ENCODE measurements around the gene LYAR.

The LYAR gene

DNA sequence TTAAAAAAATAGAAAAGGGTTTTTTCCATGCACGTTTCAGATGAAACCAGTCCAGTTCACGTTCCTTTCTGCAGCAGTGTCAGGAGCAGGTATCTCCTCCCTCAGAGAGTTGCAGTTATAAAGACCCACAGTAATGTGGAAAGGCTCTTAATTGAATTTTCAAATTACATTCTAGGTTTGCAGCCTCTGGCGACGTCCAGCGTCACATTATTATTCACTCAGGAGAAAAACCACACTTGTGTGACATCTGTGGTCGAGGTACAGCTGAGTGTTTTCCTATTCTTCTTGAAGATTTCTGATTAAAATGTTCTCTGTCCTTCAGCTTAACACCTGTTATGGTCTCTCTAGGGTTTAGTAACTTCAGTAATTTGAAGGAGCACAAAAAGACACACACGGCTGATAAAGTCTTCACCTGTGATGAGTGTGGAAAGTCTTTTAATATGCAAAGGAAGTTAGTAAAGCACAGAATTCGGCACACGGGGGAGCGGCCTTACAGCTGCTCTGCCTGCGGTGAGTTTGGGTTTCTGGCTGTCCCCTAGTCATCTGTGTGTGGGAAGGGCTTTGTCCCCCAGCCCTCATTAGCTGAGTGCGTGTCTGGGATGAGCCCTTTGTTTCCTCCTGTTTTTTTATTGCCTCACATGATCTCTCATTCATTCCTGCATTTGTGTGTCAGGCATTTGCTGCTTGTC lies 25.7 kb upstream of the LYAR start:
- no peak for DNase-seq

DNA sequence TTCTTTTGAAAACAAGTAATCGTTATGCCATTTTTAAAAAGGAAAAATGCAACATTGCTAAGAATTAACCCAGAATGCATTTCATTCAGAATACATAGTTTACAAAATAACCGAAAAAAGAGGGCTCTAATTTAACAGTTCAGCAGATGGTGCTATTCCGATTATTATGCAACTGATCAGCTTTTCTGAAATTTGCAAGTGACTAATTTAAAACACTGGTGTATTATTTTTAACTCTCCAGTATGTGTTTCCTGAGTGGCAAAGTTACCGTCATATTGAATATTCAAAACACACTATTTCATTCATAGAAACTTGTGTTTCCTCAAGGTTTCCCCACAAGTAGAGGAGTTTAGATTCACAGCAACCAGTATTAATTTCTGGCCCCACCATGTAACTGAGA lies 21.2 kb upstream of the LYAR start:
- no peak for DNase-seq

DNA sequence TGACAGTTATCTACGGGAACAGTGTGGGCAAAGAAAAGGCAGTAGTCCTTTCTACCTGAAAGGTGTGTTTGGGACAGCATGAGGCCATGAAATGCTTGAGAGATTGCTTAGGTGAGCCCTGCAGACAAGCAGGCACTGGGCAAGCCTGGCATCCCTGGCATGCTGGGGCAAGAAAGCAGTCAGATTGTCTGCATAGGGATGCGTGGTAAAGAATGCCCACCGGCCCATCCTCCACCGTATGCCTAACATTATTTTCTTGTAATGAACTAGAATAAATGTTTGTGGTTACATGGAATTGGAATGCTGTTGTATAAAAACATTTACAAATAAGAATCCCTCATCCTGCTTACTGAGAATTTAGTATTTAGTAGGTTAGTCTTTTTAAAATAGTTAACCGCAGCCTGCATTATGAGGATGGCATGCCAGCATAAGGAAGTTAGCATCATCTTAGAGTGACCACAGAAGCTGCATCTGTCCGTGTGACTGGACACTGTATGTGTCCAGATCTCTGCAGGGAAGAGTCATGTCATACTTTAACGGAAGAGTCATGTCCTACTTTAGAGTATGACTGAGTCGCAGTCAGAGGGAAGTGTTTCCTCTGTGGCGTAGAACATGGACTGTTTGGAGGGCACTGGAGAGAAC lies 19.0 kb upstream of the LYAR start:
- DNase-seq = no peak

DNA sequence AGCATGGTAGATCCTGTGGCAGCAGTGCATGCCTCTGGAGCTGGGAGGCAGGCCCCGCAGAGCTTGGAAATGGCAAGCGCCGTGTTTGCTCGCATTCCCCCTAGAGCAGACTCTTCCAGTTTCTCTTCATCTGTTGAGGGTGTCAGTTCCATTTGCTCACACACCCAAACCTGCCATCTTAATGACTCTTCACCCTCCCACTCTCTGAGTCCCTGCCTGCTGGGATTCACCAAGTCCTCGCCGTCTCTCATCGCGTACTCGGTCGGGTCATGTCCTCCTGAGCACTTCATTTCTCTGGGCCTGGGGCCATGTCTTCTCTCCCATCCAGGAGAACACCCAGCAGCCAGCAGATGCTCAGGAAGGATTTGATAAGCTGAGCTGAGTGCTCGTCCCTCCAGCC lies 17.0 kb upstream of the LYAR start:
- no peak for DNase-seq

DNA sequence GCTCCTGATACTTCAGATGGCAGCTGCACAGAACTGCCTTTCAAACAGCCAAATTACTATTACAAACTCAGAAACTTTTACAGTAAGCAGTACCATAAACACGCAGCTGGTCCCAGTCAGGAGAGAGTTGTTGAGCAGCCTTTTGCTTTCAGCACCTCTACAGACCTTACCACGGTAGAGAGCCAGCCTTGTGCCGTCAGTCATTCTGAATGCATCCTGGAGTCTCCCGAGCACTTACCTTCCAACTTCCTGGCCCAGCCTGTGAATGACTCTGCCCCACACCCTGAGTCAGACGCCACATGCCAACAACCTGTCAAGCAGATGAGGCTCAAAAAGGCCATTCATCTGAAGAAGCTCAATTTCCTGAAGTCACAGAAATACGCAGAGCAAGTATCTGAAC lies 12.5 kb upstream of the LYAR start:
- no peak for DNase-seq

DNA sequence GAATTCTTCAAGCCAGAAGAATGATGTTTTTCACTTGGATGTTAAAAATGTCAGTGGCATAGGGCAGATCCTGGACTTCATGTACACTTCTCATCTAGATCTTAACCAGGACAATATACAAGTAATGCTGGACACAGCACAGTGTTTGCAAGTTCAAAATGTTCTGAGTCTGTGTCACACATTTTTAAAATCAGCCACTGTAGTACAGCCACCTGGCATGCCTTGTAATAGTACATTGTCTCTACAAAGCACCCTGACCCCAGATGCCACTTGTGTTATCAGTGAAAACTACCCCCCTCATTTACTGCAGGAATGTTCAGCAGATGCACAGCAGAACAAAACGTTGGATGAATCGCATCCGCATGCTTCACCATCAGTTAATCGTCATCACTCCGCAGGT lies 12.0 kb upstream of the LYAR start:
- DNase-seq = no peak

DNA sequence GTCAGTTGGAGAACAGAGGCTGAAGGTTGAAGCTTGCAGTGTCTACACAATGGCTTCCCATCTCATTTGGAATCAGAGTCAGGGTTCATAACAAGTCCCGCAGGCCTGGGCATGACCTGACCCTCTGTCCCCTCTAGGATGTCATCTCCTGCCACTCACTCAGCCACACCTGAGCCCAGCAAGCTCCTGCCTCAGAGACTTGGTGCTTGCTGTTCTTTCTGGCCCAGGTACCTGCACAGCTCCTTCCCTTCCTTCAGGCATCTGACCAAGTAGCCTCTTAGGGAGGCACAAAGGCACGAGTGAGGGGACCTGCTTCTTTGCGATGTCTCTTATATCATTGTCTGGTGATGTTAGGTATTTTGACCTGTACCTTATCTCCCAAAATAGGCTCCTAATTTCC lies 9.1 kb upstream of the LYAR start:
- no peak for DNase-seq

DNA sequence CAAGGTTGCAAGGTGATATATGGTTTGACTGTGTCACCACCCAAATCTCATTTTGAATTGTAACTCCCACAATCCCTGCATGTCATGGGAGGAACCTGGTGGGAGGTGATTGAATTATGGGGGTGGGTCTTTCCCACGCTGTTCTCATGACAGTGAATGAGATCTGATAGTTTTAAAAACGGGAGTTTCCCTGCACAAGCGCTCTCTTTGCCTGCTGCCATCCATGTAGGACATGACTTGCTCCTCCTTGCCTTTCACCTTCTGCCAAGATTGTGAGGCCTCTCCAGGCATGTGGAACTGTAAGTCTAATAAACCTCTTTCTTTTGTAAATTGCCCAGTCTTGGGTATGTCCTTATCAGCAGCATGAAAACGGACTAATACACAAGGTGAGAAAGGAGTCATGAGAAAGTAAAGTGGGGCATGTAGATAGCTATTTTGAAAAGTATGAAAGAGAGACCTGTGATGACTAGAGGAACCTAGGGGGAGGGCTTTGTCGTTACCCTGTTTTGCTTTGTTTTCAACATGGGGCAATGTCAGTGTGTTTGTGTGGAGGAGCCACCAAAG lies 6.4 kb upstream of the LYAR start:
- DNase-seq = no peak

DNA sequence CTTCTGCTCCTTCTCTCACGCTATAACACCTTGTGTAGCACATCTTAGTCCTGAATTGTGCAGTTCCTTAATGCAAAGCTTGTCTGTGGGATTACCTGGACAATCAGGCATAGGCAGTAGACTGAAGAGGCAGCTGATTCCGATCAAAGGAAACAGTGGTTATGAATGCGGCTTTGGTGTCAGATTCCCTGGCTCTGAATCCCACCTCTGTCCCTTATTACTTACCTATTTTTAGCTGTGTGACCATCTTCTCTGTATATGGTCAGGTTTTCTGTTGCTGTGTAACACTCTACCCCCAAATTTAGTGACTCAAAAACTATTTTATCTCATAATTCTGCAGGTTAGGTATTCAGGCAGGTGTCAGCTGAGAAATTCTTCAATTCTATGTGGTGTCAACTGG lies 3.3 kb upstream of the LYAR start:
- no peak for DNase-seq

DNA sequence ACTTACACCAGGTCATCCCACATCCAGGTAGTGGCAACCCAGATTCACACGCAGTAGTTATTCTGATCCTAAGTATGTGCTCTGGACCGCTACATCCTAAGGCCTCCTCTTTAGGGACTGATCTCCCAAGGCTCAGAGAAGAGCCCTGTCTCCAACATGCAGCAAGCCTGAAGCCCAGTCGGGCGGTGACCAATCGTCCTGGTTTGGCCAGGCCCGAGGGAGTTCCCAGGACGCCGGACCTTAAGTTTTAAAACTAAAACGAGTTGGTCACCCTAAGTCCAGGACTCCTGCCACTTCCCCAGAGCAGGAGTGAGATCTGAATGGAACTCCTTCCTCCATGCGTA lies 385 bp downstream of the LYAR start:
- no peak for DNase-seq

DNA sequence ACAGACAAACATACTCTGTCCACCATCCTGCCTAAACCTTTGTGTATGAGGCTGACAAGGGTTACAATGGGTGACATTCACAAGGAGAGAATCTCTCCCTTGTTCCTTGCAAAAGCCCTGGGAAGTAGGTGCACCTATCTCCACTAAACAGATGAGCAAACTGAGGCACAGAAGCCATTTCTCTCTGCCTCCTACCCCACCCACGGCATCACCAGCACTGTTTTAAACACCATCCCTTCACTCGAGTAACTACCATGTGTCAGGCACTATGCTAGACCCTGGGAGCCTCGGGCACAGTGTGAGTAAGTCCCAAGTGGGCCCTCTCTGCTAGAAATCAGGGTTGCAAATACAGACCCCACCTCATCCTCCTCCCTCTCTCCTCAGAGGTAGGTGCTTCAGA lies 899 bp downstream of the LYAR start:
- DNase-seq = no peak

DNA sequence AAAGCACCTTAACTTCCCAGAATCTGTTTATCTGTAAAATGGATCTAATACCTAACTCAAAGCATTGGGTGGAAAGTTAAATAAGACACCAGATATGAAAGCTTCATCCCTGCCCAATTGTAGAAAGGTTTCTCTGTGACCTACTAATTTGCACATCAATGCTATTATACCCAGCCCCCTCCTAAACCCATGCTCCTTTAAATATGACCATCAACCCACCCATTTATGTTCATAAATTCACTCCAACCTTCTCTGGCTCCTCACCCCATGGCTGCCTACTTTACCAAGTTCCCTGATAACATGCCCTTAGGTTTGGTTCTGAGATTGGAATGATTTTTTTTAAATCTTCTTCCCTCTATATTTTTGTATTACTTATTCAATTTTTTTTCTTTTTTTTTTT lies 1.9 kb downstream of the LYAR start:
- DNase-seq = no peak

DNA sequence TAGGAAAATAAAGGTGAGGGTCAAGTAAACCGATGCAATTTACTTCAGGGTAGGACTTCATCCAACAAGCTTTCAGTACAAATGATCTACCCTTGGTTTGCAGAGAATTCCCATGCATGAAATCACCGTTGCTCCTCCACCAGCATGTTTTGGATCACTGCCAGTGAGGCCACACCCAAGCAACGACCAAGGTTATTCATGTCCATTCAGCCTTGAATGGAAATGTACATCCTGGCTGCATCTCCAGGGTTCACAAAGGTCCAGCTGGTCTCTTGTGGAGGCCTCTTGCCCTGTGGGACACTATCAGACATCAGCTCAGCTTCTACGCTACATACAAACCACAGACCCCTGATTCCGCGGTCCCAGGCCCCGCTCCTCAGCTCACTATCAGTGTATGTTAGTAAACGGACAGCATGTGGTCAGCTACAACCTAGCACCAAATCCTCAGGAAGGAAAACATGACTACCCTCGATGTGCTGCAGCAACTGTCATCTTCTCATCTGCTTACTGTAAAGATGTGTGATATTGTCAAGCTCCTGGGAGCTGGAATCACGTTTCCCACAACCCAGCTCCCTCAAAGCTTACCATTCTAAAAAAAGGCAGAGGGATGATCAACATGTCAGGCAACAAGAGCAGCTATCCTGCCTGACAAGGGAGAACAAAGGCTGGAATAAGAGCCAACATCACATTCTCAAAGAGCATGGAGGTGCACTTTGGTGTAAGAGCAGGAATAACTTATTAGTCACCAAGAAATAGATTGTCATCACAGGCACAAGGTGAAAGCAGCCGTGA lies 4.9 kb downstream of the LYAR start:
- no peak for DNase-seq

DNA sequence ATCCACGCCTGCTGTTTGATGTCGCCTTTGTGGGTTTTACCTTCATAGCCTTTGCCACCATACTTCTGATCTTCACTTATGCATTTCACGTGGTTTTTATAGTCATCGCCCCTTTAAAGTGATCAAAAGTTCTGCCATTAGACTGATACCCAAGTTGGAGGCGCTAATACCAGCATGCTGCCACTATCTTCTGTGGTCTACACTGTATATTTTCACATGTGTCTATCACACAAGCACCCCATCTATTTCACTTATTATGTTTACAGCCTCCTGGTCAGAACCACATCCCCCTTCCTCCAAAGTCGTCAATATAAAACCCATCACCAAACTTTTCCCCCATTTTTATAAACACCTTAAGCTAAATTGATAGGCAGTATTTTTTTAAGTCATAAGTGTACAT lies 8.2 kb downstream of the LYAR start:
- DNase-seq = no peak

DNA sequence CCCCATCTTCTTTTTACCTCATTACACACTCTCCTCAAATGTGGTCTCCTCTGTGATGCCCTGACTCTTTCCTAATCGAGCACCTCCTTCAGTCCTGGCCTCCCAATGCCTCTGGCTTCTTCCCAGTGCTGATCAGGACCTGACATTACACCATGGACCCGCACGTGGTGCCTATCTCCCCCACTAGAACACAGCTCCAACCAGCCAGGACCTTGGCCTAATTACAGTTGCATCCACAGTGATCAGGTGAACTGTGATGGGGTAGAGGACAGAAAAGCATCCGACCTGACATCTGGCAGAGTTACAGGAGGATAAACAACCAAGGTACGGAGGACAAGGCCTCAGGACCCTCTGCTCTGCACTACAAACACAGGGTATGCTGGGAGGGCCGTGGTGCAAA lies 12.4 kb downstream of the LYAR start:
- no peak for DNase-seq

DNA sequence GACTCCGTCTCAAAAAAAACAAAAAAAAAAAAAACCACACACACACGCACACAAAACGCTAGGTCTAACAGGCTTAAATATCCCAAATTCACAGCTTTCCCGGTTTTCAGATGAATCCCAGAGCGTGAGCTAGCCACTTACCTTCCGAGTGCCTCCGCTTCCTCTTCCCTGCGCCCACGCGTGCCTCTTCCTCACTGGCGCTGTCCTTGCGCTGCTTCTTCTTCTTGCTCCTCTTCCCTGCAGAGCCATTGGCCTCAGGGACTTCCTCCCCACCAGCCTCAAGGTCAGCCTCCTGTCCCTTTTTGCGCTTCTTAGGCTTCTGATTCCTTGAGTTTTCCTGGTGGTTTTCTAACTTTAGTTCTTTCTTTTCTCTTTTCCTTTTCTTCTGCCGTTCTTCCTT lies 15.7 kb downstream of the LYAR start:
- no peak for DNase-seq

DNA sequence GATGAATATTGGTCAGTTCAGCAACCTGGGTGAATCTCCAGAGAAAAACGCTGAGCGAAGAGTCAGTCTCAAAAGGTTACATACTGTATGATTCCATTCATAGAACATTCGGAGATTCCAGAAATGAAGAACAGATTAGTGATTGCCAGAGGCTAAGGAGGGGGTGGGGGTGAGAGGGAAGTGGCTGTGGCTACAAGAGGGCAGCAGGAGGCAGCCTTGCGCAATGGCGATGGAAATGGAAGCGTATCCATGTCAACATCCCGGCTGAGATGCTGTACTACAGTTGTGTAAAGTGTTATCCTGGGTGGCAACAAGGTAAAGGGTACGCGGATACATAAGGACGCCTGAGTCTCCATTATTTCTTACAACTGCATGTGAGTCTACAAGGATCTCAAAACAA lies 18.0 kb downstream of the LYAR start:
- no peak for DNase-seq

DNA sequence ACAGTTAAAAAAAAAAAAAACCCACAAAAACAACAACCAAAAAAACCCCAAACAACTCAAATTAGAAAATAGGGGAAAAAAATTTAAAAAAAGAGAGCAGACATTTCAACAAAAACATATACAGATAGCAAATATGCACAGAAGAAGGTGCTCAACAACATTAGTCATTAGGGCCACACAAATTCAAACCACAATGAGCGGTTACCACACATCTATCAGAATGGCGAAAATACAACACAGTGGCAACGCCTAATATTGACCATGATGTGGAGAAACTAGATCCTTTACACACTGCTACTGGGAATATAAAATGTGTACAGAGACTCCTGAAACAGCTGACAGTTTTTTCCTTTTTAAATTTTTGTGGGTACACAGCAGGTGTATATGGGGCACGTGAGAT lies 19.4 kb downstream of the LYAR start:
- DNase-seq = no peak

DNA sequence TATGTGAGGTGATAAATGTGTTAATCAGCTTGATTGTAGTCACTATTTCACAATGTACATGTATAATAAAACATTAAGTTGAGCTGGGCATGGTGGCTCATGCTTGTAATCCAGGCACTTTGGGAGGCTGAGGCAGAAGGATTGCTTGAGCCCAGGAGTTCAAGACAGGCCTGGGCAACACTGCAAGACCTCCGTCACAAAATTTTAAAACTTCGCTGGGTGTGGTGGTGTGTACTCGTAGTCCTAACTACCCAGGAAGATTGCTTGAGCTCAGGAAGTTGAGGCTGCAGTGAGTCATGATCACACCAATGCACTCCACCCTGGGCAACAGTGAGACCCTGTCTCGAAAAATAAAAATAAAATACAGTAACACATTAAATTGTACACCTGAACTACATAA lies 20.1 kb downstream of the LYAR start:
- DNase-seq = no peak

DNA sequence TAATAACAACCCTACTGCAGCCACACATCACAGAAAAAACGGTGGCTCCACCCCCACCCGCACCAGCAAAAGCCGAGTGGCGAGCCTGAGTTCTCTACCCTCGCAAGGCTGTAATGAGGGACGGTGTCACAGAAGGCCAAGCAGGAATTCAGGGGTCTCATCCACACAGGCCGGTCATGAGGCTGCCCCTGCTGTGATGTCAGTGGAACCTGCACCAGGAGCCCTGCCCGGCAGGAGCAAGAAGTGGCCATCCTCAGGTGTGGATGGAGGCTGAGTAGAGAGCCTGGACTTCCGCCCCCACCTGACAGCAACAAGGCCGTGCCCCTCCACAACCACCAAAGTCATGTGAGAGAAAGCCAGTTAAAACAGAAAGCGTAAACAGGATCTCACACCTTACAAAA lies 20.6 kb downstream of the LYAR start:
- DNase-seq = no peak

DNA sequence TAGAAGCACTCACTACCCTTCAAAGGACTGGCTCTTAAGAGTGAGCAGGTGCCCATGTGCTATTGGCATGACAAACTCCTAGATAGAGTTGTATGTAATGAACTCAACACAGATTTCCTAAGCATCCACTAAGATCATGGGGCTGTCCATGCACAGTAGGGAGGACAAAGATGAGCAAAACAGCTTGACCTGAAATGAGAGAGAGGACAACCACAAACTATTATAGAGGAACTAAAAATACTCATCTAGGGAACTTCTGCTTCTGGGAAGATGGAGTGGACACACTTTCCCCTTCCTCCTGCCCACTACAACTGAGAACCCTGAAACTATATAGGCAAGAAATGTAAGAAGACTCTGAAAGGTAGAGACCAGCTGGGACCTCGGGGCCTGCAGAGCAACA lies 21.2 kb downstream of the LYAR start:
- no peak for DNase-seq

DNA sequence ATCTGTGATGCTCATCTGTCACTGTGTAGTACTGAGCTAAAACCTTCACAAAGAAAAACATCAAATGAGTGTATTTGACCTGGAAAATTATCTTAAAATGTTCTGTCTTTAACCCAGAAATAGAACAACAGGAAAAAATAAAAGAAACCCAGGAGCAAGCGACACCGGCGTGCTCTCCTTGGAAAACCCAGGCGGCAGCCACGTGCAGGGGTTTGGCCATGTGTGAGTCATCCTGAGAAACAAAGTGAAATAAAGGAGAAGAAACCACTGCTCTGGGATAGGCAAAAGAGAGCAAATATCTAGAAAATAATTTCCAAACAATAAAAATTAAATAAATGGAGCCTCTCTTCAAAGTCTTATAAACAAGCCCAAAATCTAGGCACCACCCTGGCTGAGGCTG lies 22.0 kb downstream of the LYAR start:
- DNase-seq = no peak

DNA sequence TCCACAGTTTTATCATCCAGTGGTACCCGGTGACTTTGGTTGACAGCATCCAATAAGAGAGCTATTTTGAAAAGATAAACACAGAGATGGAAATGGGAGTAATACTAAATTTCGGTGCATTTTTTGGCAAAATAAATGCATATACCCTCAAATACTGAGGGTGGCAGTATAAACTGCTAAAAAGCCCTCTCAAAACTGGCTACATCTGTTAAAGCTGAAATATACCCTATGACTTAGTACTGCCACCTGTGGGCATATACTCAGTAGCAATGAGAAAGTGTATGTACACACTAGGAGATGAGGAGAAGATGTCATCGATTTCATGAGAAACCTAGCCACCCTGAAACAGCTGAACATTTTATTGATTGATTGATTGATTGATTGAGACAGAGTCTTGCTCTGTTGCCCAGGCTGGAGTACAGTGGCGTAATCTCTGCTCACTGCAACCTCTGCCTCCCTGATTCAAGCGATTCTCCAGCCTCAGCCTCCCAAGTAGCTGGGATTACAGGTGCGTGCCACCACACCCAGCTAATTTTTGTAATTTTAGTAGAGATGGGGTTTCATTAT lies 29.7 kb downstream of the LYAR start:
- DNase-seq = no peak
